CD4-positive, alpha-beta T cell treated with Interleukin-15 for 1 hour (primary cell): ENCODE data around the gene ALKBH2.
A peak's percentile ranks its signal among the peaks of the same experiment; 100 is the strongest.
"Not testable (repeated sequence)": the region's sequence is repeated elsewhere in the genome, so short reads cannot be mapped to it uniquely, and the experiment has no call there.

Experiments used
- DNase-seq: peaks from one replicate; pipeline ENCODE4 v3.0.0-alpha.2; 2020

ALKBH2 gene

DNA sequence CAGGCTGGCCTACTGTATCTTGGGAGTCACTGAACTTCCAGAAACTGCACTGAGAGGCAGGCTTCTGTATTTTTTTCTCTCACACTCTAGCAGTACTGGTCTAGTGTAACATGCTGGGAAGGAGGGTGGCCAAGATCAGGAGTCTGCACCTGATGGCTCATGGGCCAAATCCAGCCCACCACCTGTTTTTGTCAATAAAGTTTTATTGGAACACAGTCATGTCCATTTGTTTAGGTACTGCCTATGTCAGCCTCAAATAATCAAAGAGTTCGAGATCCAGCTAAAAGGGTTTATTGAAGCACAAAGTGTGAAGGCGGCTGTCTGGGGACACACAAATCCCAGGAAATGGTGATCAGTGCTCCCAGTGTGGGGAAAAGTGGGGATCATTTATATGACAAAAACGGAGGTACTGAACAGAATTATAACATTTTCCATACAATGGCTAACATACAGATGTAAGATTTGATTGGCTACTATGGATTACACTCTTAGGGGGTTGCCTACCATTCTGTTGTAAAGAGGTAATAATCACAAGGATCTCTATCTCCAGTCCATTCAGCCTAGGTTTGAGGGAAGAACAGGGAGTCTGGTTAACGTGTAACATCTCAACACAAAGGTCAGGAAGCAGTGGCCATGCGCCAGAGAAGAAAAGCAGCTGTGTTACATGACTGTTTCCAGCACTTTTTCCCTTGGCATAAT, 28.0 kb downstream of the ALKBH2 start:
- DNase-seq, result no peak

DNA sequence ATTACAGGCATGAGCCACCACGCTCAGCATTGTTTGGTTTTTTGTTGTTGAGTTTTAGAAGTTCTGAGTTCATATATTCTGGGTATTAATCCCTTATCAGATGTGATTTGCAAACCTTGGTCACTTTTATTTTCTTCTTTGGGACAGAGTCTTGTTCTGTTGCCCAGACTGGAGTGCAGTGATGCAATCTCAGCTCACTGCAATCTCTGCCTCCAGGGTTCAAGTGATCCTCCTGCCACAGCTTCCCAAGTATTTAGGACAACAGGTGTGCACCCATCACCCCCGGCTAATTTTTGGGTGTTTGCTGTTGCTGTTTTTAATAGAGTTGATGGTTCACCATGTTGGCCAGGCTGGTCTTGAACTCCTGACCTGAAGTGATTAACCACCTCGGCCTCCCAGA, 29.1 kb downstream of the ALKBH2 start:
- no peak for DNase-seq

DNA sequence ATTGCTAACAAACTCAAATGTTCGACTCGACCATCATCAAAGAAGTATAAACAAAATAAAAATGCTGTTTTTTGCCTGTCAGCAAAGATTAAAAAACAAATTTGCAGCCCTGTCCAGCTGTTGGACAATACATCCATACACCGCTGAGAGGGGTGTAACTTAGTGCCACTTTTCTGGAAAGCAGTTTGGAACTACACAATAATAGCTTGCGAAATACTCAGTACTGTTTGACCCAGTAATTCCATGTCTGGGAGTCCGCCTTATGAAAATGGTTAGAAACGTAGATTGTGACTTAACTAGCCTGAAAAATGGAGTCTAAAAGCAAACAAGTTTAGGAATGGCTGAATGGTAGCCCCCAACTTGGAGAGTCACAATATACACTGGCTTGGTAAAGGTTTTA, 34.5 kb downstream of the ALKBH2 start:
- DNase-seq, result no peak

DNA sequence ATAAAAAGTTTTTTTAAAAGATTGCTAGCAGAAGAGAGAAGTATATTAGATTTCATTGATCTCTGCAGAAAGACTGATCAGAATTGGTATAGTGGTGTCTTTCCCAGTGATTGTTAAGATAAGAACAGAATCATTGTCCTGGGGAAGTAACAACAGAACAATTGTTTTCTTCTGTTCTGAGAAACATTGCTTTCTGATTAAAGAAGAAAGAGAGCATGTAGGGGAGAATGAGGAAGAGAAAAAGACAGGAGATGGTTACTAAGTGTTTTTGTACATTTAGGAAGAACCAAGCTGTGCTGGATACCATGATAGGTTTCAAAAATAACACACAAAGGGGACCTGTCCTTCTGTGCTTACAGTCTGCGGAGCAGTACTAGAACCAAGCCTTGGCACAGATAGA, 35.9 kb downstream of the ALKBH2 start:
- DNase-seq, result no peak

DNA sequence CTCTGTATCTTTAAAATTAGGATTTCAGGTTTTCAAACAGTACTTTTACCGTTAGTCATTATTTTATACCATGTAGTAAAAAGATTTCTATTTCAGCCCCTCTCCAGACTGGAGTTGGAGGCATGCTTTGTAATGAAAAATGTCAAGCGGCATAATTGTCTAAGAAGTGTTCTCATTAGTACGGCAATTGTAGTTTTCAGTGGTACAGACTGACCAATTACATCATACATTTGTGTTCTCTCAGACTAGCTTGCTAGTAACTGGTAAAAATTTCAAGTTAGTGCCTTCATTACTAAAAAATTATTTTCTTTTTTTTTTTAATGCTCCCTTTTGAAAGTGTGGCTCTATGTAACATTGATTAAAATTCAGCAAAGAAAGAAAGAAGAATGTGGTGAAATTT, 36.4 kb downstream of the ALKBH2 start:
- no peak for DNase-seq

DNA sequence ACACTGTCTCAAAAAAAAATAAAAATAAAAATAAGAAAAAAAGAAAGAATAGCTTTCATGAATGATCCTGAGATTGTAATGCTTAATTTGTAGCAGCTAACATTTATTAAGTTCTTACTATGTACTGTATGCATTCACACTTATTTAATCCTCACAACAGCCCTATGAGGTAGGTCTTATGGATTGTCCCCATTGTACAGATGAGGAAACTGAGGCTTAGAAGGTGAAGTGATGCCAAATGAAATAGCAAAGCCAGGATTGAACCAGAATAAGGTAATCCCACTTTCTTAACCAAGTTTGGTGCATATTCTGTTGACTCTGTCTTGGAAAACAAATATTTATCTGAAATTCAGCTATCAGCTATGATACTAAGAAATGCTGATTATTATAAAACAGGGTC, 38.8 kb downstream of the ALKBH2 start:
- DNase-seq, result no peak

DNA sequence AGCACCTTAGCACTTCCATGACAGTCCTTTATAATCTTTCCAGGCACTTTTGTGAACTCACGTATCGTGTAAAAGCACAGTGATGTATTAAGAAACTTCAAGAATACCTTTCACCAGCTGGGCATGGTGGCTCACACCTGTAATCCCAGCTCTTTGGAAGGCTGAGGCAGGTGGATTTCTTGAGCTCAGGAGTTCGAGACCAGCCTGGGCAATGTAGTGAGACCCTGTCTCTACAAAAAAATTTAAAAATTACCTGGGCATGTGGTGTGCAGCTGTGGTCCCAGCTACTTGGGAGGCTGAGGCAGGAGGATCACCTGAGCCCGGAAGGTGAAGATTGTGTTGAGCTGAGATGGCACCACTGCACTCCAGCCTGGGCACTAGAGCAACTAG, 39.2 kb downstream of the ALKBH2 start:
- DNase-seq, result not testable (repeated sequence)

DNA sequence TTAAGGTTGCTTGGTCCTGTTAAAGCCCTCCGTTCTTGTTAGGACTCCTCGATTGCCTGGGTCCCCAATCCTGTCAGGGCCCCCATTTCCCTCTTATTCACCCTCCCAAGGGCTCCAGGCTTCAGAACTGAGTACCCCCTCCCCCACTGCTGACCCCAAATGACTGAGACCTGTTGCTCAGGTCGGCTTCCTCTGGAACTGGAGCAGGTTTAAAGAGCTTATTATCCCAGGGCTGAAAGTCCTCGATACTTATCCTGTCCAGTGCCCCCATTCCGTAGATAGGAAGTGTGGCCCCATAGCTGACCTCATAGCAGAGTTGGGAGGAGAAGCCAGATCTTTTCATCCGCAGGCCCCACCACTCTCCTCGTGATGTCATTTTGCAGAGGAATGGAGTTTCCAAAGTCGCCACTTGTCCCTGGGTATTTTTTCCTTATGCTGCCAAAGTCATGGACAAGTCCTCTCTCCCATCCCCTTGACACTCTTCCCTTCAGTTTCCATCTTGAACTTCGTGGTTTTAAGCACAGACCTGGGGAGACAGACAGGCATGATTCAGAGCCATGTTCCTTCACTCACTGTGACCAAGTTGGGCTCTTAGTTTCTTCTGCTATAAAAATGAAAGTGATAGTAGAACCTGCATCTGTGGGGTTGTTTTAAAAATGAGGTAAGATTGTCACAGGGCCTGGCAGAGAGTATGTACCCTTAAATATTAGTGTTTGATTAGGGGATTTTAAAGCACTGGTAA, 39.7 kb downstream of the ALKBH2 start:
- no peak for DNase-seq

DNA sequence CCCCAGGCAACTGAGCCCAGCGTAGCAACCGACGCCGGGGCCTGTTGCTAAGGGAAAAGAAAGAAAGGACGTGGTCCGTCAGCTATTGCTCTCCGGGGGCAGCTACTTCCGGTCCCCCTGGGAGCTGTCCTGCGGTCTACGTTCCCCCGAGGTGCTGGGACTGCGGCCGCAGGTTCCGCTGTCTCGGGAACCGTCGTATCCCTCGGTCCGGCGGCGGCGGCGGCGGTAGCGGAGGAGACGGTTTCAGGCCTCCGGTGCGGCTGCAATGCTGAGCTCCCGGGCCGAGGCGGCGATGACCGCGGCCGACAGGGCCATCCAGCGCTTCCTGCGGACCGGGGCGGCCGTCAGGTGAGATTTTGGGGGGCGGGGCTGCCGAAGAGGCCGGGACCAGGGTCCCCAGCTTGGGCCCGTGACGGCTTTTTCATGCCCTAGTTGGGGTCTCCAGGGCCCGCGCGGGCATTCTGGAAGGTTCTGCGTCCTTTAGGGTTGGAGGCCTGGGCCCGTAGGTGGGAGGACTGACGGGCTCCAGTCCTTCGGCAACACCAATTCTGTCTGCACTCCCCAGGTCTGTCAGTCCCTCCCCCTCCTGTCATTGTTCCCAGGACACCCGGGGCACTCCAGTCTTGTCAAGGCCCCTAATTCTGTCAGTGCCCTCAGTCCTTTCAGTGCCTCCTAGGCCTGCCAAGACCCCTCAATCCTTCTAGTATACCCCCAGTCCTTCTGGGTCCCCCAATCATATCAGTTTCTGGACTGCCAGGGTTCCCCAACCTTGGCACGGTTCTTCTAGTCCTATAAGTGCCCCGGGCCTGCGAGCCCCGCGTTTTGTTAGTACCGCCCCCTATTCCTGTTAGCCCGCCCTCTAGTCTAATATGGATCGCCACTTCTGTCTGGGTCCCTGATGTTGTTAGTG, 40.6 kb downstream of the ALKBH2 start, which contains the start of gene USP30:
TSS of gene USP30 (plus strand) at position 163 of the 910 bp plus-strand sequence. CDS start at position 266, 103 bp downstream.
- DNase-seq, result peak; percentile 82

DNA sequence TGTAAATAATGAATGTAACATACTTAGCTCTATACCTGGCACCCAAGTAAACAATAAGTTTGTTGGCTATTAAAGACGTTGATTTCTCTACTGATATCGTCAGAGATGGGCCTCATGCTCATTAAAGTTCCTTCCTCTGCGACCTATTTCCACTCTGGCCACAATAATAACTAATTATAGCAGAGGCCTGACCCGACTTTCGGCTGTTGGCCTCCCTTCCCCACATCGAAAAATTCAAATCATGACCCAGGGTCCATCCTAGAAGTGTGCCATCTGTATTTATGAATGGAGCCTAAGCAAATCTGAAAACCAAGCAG, 41.2 kb downstream of the ALKBH2 start:
- DNase-seq, result no peak

DNA sequence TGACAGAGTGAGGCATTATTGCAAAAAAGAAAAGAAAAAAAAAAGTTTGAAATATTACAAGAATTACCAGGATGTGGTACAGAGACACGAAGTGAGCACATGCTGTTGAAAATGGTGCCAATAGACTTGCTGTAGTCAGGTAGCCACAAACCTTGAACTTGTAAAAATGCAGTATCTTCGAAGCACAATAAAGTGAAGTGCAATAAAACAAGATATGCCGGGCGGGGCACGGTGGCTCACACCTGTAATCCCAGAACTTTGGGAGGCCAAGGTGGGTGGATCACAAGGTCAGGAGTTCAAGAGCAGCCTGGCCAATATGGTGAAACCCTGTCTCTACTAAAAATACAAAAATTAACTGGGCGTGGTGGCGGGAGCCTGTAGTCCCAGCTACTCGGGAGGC, 43.5 kb downstream of the ALKBH2 start:
- DNase-seq, result not testable (repeated sequence)

DNA sequence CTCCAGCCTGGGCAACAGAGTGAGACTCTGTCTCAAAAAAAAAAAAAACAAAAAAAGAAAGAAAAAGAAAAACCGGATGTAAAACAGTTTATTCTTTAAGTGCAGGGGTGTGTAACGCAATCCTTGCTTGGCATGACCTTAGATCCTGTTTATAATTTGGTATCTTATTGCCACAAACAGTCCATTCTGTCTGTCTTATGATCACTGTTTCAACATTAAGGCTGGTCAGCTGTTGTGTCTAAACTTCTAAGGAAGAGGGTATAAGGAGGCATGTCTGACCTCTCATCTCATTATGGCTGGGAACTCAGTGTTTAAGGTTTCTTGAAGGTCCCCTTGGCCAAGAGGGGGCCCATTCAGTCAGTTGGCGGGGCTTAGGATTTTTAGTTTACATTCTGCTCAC, 44.6 kb downstream of the ALKBH2 start:
- DNase-seq, result not testable (repeated sequence)

DNA sequence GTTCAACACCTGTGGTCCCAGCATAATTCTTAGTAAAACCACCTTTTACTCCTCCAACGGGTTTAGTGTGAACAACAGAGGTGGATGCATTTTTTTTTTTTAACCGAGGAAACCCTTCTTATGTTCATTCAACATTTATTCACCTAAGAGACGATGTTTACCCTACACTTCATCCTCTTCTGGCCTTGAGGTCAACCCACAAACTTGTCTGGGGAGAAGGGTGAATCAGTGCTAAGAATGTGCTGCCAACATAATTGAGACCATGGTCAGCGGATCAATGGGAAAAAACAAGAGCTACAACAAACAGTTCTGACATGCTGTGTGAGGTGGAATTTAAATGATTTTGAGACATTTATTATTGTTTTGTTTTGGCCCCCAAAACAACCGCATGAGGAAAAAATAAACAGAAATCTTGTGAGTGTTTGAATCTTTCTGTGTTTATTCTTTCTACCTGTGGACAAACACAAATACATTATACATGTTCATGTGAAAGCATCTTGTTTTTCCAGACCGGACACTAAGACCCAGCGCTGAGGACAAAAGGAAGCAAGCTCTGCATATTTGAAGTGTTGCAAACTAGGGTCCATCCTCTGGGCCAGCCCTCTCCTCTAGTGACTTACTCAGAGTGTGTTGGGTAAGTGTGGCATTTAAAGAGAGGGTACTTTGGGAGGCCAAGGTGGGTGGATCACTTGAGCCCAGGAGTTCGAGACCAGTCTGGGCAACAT, 46.0 kb downstream of the ALKBH2 start:
- DNase-seq, result no peak

DNA sequence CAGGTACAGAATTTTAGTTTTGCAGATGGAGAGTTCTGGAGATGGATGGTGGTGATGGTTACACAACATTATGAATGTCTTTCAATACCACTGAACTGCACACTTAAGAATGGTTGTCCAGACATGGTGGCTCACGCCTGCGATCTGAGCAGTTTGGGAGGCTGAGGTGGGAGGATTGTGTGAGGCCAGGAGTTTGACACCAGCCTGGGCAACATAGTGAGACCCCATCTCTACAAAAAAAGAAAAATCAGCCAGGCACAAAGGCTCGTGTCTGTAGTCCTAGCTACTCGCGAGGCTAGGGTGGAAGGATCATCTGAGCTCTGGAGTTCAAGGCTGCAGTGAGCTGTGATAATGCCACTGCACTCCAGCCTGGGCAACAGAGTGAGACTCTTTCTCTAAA, 49.0 kb downstream of the ALKBH2 start:
- DNase-seq, result no peak
